K562 (cell line): ENCODE data around the gene CDS1. TPM values are rescaled to one million over a fixed set of nuclear protein-coding genes. Genes with fewer than 3 reads are reported as not detected.

Source experiments
- ATAC-seq: fragments of 200-7000 bp; cut with Tn5 transposase; 3 replicates; pipeline ENCODE4 v1.9.1; 2020; ENCODE audit warnings: moderate library complexity
- BruUV-seq: library from RNA; stranded (reverse); fragments of 400-500 nt; replicated peaks from 2 replicates; lab custom pipeline; 2021; lab: Mats Ljungman, UMichigan
- CTCF ChIA-PET: fragments of 300-600 bp; formaldehyde crosslinking; extraction: SDS; loops from one replicate; lab custom pipeline; 2021; ENCODE audit warnings: low intra/inter-chr PET ratio; lab: Yijun Ruan, JAX
- POLR2A ChIA-PET: fragments of 300-600, 350-650 bp; sonication (Branson Sonifier 250); formaldehyde crosslinking; extraction: SDS; loops from one replicate; lab custom pipeline; 2021; ENCODE audit warnings: antibody characterized with exemption, inconsistent platforms; lab: Yijun Ruan, JAX
- DNase-seq, 4 experiments: peaks; one replicate each; pipeline versions ENCODE4 v3.0.0 to v3.0.0-alpha.2; 2011 to 2018; ENCODE audit warnings: low spot score in 3 of 4, mixed read lengths in 3 of 4; ENCODE audit errors: extremely low read depth in 1 of 4
- FAIRE-seq: peaks from 2 replicates; lab custom pipeline; 2011; peaks lifted over from hg19 to GRCh38; lab: Jason Lieb, UNC
- H2AFZ ChIP-seq: 2 replicates; pipeline ENCODE4 v1.6.0; 2011; ENCODE audit warnings: low read depth, low read length, control low read depth, inconsistent platforms
- H3K27ac ChIP-seq: fragments of 200-600 bp; 3 replicates; pipeline ENCODE4 v1.8.0; 2011; ENCODE audit warnings: low read depth, mild to moderate bottlenecking, control low read depth, inconsistent platforms, low read length, moderate library complexity, mixed read lengths; ENCODE audit errors: extremely low read depth
- H3K27me3 ChIP-seq, 2 experiments: fragments of 300-600 bp in 1 of 2; 2 replicates in 1 of 2; 3 replicates in 1 of 2; pipeline versions ENCODE4 v1.6.0 to v1.8.0; 2011; ENCODE audit warnings: inconsistent platforms in 2 of 2, low read length in 2 of 2, mild to moderate bottlenecking in 1 of 2, mixed read lengths in 1 of 2, moderate library complexity in 1 of 2; ENCODE audit not compliant: control insufficient read depth in 2 of 2, insufficient read depth in 2 of 2
- H3K36me3 ChIP-seq: fragments of 300-600 bp; 3 replicates; pipeline ENCODE4 v1.8.0; 2011; ENCODE audit warnings: mild to moderate bottlenecking, low read length, inconsistent platforms; ENCODE audit not compliant: control insufficient read depth, insufficient read depth
- H3K4me1 ChIP-seq, 2 experiments: fragments of 200-600 bp in 1 of 2; replicated peaks in 1 of 2; 2 replicates in 1 of 2; 3 replicates in 1 of 2; pipeline versions ENCODE4 v1.5.1 to v1.8.0; 2011; ENCODE audit warnings: inconsistent platforms in 2 of 2, low read length in 2 of 2, mild to moderate bottlenecking in 1 of 2, mixed read lengths in 1 of 2, moderate library complexity in 1 of 2; ENCODE audit not compliant: control insufficient read depth in 2 of 2, insufficient read depth in 2 of 2
- H3K4me2 ChIP-seq: 2 replicates; pipeline ENCODE4 v1.6.1; 2011; ENCODE audit warnings: low read length, control low read depth, inconsistent platforms, mixed read lengths; ENCODE audit not compliant: insufficient read depth
- H3K4me3 ChIP-seq: fragments of 200-600 bp; sonication (generic), shearing (Covaris generic); 2 replicates; pipeline ENCODE4 v1.5.1; 2016; ENCODE audit warnings: control low read depth, inconsistent platforms
- H3K79me2 ChIP-seq: fragments of 200-600 bp; 3 replicates; pipeline ENCODE4 v1.8.0; 2011; ENCODE audit warnings: low read length, inconsistent platforms; ENCODE audit not compliant: control insufficient read depth, insufficient read depth
- H3K9ac ChIP-seq, 2 experiments: 2 replicates each; pipeline versions ENCODE4 v1.6.0 to v1.6.1; 2011; ENCODE audit warnings: low read depth in 2 of 2, low read length in 2 of 2, control low read depth in 1 of 2, inconsistent platforms in 1 of 2, mild to moderate bottlenecking in 1 of 2, mixed read lengths in 1 of 2; ENCODE audit not compliant: insufficient read depth in 1 of 2
- H3K9me1 ChIP-seq: one replicate; pipeline ENCODE4 v1.6.0; 2011; ENCODE audit warnings: inconsistent platforms, mild to moderate bottlenecking, low read length, moderate library complexity; ENCODE audit not compliant: control insufficient read depth, insufficient read depth
- H3K9me3 ChIP-seq: replicated peaks from 2 replicates; pipeline ENCODE4 v1.5.1; 2011; ENCODE audit warnings: low read depth, low read length, inconsistent platforms; ENCODE audit not compliant: control insufficient read depth, insufficient read depth
- H4K20me1 ChIP-seq: replicated peaks from 2 replicates; pipeline ENCODE4 v1.6.1; 2011; ENCODE audit warnings: low read length, inconsistent platforms, mixed read lengths; ENCODE audit not compliant: control insufficient read depth, insufficient read depth
- EP400 ChIP-seq: fragments of 450-650 bp; IDR thresholded peaks from 2 replicates; pipeline ENCODE4 v1.6.1; 2017; ENCODE audit warnings: antibody characterized with exemption, mild to moderate bottlenecking, moderate library complexity
- FOS ChIP-seq: IDR thresholded peaks from 3 replicates; pipeline ENCODE4 v1.6.1; 2011; ENCODE audit not compliant: insufficient read length; ENCODE audit errors: extremely low read depth
- KDM5B ChIP-seq: fragments of 200-600 bp; sonication (generic); IDR thresholded peaks from 2 replicates; pipeline ENCODE4 v1.6.1; 2012; ENCODE audit warnings: low read depth, mild to moderate bottlenecking, moderate library complexity, low read length, control low read depth, inconsistent platforms; ENCODE audit not compliant: insufficient replicate concordance
- KLF10 ChIP-seq: fragments of 250-450 bp; sonication (Bioruptor Pico); IDR thresholded peaks from 2 replicates; pipeline ENCODE4 v1.6.1; 2021; ENCODE audit warnings: matching md5 sums
- POLR2AphosphoS5 ChIP-seq: IDR thresholded peaks from 2 replicates; pipeline ENCODE4 v1.6.1; 2011; ENCODE audit warnings: mild to moderate bottlenecking, low read depth, low read length, moderate library complexity; ENCODE audit not compliant: control insufficient read depth, insufficient read depth
- TRIM28 ChIP-seq: fragments of 450-650 bp; IDR thresholded peaks from 2 replicates; pipeline ENCODE4 v1.6.1; 2017
- WGBS: fragments of 100-300 bp; shearing (Covaris generic); methylation state at CpG from one replicate; pipeline ENCODE4 v1.1.6; 2016; ENCODE audit warnings: low coverage, mixed read lengths; ENCODE audit not compliant: insufficient coverage; ENCODE audit errors: missing lambda C conversion rate; 5-methylcytosine and 5-hydroxymethylcytosine counted together
- in situ Hi-C: fragments of 300-500 bp; cut with MboI; formaldehyde crosslinking; loops from 4 replicates; pipeline ENCODE4 v1.15.0; 2018; ENCODE audit warnings: inconsistent platforms, mixed read lengths
- intact Hi-C: fragments of 100-400 bp; cut with micrococcal nuclease; formaldehyde crosslinking; loops from 2 replicates; pipeline ENCODE4 v1.14.2; 2022
- polyA plus RNA-seq, 8 experiments: library from polyadenylated mRNA; depleted of rRNA in 4 of 8; stranded (reverse) in 5 of 8; unstranded in 3 of 8; fragments of >200 nt; fragmentation: Nextera tagmentation in 2 of 8; fragmentation: Illumina TruSeq in 1 of 8; extraction: Ambion mirVana in 2 of 8; extraction: Trizol in 1 of 8; gene quantifications; 2 replicates each; pipeline versions ENCODE4 v1.2.1 to v1.2.3, GENCODE V29; 2011 to 2014; ENCODE audit warnings: inconsistent platforms in 1 of 8, missing spikeins in 1 of 8
- total RNA-seq, 7 experiments: library from RNA; depleted of rRNA in 6 of 7; stranded (reverse); fragments of >200 nt in 6 of 7; fragmentation: Illumina TruSeq in 2 of 7; extraction: Trizol in 2 of 7; gene quantifications; 2 replicates each; pipeline versions ENCODE4 v1.2.1 to v1.2.3, GENCODE V29; 2011 to 2021; ENCODE audit warnings: low replicate concordance in 1 of 7
- TF ChIP-seq, protein P1 (sequence below): fragments of 250-450 bp; sonication (Bioruptor Pico); IDR thresholded peaks from 2 replicates; pipeline ENCODE4 v1.4.0; 2020; ENCODE audit warnings: borderline replicate concordance
- TF ChIP-seq, protein P2 (sequence below): IDR thresholded peaks from 2 replicates; pipeline ENCODE4 v1.6.1; 2011; ENCODE audit warnings: borderline replicate concordance, low read depth, mild to moderate bottlenecking, moderate library complexity, low read length; ENCODE audit not compliant: insufficient read depth, poor library complexity, severe bottlenecking
- TF ChIP-seq, protein P3 (sequence below), 2 experiments: fragments of 450-650 bp in 1 of 2; sonication (generic) in 1 of 2; formaldehyde crosslinking in 1 of 2; IDR thresholded peaks in 1 of 2; conservative IDR thresholded peaks in 1 of 2; 2 replicates each; pipeline versions ENCODE4 v1.6.1 to v1.8.1; 2016 to 2023; ENCODE audit warnings: mild to moderate bottlenecking in 2 of 2, moderate library complexity in 2 of 2, inconsistent platforms in 1 of 2, missing genetic modification reagents in 1 of 2
- TF ChIP-seq, protein P4 (sequence below): fragments of 450-650 bp; formaldehyde crosslinking; IDR thresholded peaks from 2 replicates; pipeline ENCODE4 v1.4.0; 2020; ENCODE audit warnings: mild to moderate bottlenecking, mixed read lengths

Gene CDS1
- total and polyA plus RNA-seq, 9 of the 15 experiments (the other 6 are each of a cell fraction or from before 2014, with no cell fraction given), result 0.04 to 0.42 (median 0.15) TPM

DNA sequence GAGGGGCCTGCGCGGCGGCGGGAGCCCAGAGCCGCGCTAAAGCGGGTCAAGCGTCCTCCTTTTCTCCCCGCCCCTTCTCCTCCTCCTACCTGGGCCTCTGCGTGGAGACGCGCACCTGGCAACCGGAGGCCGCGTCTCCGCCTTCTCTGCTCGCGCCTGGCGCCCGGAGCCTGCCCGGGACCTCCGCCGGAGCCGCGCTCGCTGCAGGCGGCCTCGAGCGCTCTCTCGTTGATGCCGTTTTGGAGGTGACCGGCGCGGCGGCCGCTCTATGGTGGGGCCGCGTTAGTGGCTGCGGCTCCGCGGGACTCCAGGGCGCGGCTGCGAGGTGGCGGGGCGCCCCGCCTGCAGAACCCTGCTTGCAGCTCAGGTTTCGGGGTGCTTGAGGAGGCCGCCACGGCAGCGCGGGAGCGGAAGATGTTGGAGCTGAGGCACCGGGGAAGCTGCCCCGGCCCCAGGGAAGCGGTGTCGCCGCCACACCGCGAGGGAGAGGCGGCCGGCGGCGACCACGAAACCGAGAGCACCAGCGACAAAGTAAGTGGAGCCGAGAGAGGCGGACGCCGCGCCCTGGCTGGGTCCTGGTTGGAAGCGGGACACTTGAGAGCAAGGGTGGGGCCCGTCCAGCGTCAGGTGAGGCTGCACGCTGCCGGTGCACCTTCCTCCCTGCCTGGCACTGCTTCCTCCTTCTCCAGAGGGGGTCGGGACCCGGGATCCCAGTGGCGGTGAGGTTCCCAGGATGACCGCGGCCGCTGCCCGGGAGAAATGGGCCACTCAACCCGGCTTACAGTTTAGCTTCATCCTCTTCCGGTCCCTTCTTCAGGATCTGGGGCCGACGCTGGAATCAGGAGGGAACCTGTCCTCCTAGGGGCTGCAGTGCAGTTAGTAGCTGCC is at the start of gene CDS1 (continued):
- TF ChIP-seq, protein P1, sequence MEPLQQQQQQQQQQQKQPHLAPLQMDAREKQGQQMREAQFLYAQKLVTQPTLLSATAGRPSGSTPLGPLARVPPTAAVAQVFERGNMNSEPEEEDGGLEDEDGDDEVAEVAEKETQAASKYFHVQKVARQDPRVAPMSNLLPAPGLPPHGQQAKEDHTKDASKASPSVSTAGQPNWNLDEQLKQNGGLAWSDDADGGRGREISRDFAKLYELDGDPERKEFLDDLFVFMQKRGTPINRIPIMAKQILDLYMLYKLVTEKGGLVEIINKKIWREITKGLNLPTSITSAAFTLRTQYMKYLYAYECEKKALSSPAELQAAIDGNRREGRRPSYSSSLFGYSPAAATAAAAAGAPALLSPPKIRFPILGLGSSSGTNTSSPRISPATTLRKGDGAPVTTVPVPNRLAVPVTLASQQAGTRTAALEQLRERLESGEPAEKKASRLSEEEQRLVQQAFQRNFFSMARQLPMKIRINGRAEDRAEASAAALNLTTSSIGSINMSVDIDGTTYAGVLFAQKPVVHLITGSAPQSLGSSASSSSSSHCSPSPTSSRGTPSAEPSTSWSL (CRISPR knock-in tag), result no peak

DNA sequence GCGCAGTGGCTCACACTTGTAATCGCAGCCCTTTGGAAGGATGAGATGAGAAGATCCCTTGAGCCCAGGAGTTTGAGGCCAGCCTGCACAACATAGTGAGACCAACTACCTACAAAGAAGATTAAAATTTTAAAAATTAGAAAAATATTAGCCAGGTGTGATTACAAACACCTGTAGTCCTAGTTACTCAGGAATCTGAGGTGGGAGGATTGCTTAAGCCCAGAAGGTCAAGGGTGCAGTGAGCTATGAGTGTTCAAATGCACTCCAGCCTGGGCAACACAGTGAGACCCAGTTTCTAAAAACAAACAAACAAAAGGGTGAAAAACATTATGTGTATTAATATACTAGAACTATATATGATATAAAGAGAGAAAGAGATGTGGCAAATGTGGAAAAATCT is 47.0 kb upstream of the CDS1 start:
- FAIRE-seq, result no peak
- Histone ChIP-seq H2AFZ (no peak overlapping the region), H3K9me1 (no peaks in the 10 kb centered on the region), H4K20me1 (no peaks in the 10 kb centered on the region), H3K27ac (no peak overlapping the region), H3K4me3 (no peak overlapping the region), H3K36me3 (no peaks in the 10 kb centered on the region), H3K9ac (no peak overlapping the region), H3K79me2 (no peaks in the 10 kb centered on the region), H3K27me3 (no peaks in the 10 kb centered on the region), H3K4me2 (no peak overlapping the region), H3K4me1 (no peaks in the 10 kb centered on the region), H3K9me3 (no peaks in the 10 kb centered on the region)
- no peak for DNase-seq
- WGBS, result 0% methylated on average over 2 of the region's 2 CpGs
- no peak for ATAC-seq
- CTCF ChIA-PET, result no interaction called here
- intact Hi-C loops, result no loop called here
- in situ Hi-C loops, result no loop called here
- POLR2A ChIA-PET, result no interaction called here
- BruUV-seq, result no TSS peak
- TF ChIP-seq, protein P2, sequence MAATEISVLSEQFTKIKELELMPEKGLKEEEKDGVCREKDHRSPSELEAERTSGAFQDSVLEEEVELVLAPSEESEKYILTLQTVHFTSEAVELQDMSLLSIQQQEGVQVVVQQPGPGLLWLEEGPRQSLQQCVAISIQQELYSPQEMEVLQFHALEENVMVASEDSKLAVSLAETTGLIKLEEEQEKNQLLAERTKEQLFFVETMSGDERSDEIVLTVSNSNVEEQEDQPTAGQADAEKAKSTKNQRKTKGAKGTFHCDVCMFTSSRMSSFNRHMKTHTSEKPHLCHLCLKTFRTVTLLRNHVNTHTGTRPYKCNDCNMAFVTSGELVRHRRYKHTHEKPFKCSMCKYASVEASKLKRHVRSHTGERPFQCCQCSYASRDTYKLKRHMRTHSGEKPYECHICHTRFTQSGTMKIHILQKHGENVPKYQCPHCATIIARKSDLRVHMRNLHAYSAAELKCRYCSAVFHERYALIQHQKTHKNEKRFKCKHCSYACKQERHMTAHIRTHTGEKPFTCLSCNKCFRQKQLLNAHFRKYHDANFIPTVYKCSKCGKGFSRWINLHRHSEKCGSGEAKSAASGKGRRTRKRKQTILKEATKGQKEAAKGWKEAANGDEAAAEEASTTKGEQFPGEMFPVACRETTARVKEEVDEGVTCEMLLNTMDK, result no peak
- TF ChIP-seq FOS, result no peak
- no peak for TF ChIP-seq POLR2AphosphoS5
- no peak for TF ChIP-seq TRIM28
- TF ChIP-seq, protein P3, sequence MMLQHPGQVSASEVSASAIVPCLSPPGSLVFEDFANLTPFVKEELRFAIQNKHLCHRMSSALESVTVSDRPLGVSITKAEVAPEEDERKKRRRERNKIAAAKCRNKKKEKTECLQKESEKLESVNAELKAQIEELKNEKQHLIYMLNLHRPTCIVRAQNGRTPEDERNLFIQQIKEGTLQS (IDR thresholded peaks at IDR 0.05), result no peak
- TF ChIP-seq, protein P3 (CRISPR knock-in tag; conservative IDR thresholded peaks at IDR 0.05), result no peak
- TF ChIP-seq, protein P4, sequence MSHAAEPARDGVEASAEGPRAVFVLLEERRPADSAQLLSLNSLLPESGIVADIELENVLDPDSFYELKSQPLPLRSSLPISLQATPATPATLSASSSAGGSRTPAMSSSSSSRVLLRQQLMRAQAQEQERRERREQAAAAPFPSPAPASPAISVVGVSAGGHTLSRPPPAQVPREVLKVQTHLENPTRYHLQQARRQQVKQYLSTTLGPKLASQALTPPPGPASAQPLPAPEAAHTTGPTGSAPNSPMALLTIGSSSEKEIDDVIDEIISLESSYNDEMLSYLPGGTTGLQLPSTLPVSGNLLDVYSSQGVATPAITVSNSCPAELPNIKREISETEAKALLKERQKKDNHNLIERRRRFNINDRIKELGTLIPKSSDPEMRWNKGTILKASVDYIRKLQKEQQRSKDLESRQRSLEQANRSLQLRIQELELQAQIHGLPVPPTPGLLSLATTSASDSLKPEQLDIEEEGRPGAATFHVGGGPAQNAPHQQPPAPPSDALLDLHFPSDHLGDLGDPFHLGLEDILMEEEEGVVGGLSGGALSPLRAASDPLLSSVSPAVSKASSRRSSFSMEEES, result no peak
- no peak for TF ChIP-seq KDM5B
- TF ChIP-seq KLF10, result no peak
- no peak for TF ChIP-seq EP400
